Activated T-helper 1 cell treated with anti-CD3 and anti-CD28 coated beads, Interleukin-2, amount 50 U/mL, for 16 hours (primary cell): ENCODE results near the gene ZEB2.

Source experiments
- DNase-seq, 2 donors: peaks; one replicate each; pipeline ENCODE4 v3.0.0-alpha.2; 2020; ENCODE audit warnings: low read depth in 1 of 2, low spot score in 1 of 2

The ZEB2 gene

DNA sequence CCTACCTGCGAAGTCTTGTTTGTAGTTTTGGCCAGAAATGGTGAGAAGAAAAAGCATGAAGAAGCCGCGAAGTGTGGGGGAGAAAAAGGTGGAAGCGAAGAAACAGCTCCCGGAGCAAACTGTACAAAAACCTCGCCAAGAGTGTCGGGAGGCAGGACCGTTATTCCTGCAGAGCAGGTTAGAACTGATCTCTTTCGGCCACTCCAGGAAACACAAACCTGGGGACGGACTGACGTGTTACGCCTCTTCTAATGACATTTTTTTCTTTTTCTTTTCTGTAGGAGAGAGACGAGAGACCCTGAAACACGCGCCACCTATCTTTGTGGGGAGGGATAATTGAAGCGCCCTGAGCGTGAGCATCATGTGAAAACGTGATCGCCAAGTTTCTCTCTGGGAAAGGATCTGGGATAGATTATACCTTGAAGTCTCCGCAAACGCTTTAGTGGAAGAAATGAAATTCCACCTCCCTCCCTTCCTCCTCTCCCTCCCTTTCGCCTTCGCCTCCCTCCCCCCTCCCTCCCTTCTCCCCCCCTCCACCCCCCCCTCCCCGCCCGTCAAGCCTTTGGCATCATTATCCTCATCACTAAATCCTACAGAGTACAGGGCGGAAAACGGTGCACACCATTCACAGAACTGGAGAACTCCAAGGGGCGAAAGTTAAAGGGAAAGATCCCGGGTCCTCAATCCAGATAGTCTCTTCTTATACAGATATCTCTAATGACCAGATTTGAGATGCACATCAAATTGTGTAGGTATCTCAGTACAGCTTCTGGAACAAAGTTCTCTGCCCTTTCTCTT is at the start of gene ZEB2:
Gene ZEB2, minus strand, starts transcription at position 186 of the 798 bp plus-strand sequence. CDS start 2,769 bp downstream, outside the sequence.
- no peak for DNase-seq

DNA sequence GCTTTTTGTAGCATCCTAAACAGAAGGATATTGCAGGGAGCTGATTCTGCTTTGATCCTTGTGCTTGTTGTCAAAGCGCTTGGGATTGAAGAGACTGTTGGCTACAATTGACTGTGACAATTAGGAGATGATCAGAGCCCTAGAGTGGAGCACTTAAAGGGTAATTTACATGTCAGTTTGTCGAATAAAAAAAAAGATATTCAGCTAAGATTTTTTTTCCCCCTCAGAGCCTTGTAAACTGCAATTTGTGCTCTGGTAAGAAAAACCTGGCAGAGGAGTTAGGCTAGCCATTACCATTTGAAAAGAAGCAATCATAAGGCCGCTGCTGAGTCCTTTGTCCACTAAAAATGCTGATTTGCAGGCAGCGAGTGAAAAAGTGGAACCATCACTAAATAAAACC is 47.8 kb upstream of the ZEB2 start:
- DNase-seq, result no peak

DNA sequence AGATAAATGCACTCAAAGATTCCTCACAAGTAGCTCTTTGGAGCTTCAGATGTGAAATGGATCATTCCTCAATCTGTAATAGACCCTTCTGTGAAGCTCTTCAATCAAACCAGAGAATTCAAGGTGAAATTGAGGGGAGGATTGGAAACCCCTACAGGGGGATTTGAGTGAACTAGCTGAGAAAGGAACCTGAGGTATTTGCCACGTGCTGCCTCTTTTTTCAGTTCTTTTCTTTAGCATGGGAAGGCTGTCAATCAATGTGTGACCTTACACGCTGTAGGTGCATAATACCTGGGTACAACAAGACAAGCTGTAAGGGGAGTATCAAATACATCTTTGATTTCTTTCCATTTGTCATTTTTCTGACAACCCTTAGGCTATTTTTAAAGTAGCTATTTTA is 46.5 kb upstream of the ZEB2 start:
- DNase-seq, result no peak

DNA sequence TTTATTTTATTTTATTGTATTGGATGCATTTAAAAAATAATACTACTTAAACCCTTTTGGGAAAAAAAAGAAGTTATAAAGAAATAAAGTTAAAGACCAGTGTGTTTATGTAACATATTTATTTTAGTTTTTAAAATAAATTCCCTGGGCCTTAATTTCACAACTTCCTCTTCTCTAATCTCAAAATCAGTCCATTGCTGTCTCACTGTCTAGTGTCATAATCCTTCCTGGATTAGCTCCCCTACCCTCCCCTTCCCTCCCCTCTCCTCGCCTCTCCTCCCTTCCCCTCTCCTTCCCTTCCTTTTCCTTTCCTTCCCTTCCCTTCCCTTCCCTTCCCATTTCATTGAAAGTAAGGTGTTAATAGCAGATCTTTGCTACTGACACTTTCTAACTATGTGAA is 40.3 kb upstream of the ZEB2 start:
- DNase-seq, result no peak

DNA sequence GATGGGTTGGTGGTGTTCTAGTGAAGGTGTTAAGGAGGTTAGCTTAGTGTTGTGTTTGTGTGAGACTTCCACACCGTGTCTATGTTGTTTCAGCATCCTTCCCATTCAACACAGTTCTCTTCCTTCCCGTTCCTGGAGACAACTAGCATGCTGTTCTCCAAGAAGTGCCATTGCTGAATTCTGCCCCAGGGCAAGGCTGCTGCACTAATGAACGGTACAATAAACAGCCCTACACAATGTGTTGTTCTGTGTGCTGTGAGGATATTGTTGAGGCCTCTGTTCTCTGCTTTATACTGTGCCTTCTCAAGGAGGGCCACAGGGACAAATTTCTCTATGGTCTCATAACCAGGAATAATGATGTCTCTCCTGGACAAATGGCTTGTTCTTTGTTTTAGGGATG is 39.8 kb upstream of the ZEB2 start:
- no peak for DNase-seq

DNA sequence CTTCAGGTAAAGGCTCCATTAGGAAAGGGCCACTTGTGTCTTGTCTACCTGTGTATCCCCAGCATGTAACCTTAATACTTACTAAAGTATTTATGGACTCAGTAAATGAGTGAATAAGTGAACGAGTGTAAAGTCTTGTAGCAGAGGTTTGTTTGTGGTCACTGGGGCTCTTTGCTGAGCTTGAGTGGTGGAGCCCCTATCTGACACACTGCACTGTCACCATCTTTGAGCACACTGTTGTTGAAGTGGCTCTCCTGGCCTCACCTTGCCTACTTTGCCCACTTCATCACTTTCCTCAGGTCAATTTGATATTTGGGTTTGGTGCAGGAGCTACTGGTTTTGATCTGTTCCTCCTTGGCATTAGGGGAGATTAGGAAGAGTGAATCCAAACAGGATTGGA is 39.3 kb upstream of the ZEB2 start:
- DNase-seq, result no peak

DNA sequence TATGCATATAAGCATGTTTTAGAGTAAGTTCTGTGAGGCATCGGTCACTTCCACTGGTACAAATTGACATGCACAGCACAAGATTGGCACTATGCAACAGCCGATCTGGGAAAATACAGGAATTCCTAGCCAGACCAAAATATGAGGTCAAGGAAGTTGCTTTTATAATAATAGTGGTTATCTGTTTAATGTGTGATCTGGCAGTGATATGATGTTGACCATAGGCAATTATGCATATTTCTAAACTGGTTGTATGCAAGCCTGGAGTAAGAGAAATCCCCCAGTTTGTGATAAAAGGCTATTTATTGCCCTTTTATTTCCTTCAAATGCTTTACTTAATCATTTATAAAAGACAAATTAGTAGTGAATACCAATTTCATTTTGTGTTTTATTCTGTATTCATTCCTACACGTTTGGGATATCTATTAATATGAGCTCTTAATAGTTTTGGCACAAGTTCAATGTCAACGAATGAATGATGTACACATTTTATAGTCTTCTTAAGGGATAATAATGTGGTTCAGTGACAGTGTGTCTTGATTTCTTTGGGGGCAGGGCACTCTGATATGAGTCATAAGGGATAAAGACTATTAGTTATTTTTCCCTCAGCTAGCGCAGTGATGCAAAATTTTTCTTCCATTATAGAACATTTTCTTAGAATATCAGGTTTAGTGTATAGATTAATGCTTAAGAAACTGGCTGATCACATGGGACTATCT is 34.7 kb upstream of the ZEB2 start:
- DNase-seq, result no peak

DNA sequence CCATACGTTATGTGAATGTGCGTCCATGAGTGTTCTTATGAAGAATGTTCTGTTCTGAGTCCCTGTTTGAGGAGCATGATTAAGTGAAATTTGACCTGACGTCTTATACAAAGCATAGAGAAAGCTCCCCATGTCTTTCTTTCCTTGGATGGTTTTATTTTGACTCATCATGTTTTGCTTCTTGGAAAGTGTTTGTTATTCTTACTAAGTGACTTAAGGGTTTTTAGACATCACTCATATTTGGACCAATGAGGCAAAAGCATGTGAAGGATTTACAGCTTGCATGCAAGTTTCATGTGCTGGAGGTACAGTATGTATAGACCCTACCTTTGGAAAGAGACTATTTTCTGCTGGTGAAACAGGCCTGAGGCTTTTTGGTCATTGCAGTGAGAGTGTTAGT is 33.5 kb upstream of the ZEB2 start:
- DNase-seq, result no peak

DNA sequence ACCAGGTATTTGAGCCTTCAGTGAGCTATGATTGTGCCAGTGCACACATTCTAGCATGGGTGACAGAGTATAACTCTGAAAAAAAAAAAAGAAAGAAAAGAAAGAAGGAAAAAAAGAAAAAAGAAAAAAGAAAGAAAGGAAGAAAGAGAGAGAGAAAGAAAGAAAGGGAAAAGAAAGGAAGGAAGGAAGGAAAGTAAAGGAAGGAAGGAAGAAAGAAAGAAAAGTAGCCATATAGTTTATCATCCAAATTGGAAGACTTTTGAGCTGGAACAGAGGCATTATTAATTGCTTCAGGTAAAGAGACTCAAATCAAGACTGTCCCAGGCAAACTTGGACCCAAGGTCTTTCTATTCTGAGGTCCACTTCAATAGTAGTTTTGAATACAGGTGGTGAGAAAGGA is 32.9 kb upstream of the ZEB2 start:
- no peak for DNase-seq

DNA sequence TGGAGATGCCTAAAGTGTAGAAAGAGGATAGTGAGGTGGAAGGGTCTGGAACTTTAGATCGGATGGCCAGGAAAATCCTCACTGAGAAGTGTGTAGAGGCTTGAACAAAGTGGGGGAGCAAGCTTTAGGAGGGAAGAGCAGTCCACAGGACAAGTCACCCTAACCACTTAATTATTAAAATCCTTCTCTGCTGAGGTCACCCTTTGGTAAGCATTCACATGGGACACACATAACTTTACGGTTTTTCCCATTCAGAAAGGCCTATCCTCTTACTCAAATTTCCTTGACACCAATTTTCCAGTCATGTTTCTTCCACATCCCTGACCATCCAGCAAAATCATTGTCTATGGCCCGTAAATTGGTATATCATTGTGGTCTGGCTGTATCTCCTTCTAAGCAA is 31.0 kb upstream of the ZEB2 start:
- DNase-seq, result no peak

DNA sequence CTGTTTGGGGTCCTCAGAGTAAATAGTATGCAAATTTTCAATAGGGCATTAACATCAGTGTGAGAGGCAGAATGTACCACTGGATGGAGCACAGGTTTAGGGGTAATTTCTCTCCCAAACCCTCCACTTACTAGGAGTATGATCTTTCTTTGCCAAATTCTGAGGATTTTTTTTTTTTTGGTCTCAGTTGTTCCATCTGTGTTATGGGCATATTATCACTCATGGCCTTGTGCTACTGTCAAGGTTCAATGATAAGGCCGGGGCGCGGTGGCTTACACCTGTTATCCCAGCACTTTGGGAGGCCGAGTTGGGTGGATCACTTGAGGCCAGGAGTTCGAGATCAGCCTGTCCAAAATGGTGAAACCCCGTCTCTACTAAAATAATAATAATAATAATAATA is 30.2 kb upstream of the ZEB2 start:
- no peak for DNase-seq

DNA sequence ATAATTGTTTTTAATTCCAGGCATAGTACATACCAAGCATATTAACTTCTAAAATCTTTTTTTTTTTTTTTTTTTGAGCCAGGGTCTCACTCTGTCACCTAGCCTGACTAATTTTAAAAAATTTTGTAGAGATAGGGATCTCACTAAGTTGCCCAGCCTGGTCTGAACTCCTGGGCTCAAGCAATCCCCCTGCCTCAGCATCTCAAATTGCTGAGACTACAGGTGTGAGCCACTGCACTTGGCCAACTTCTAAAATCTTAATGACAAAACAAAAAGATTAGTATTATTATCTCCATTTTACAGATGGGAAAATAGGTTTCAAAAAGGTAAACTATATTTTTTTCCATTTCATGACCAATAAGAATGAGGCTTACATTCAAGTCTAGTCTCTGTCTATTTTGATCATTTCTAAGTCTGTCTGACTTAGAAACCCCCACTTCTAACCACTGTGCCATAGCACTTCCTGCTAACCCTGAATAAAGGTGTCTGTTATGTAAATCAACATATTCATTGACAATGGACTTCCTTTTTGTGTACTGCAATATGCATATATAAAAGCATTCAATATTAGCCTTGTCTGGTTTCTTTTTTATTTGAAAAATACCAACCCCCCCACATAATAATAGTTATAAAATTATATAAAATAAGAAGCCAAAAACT is 28.7 kb upstream of the ZEB2 start:
- DNase-seq, result no peak

DNA sequence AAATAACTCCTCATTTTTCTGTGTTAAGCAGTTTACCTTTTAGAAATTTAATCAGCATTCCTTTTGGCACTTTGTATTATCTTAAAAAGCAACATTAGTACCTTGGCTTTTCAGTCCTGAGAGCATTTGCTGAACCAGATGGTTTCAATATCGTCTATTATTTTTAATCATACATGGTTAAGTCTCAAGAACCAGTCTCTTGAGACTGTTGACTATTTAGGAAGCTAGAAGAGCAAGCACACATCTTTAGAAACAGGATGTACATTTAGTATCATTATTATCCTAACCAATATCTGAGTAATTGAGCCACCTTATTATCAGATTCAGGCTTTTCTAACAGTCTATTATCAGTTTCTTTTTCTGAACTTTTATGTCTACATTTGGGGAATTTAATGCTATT is 28.2 kb upstream of the ZEB2 start:
- DNase-seq, result no peak

DNA sequence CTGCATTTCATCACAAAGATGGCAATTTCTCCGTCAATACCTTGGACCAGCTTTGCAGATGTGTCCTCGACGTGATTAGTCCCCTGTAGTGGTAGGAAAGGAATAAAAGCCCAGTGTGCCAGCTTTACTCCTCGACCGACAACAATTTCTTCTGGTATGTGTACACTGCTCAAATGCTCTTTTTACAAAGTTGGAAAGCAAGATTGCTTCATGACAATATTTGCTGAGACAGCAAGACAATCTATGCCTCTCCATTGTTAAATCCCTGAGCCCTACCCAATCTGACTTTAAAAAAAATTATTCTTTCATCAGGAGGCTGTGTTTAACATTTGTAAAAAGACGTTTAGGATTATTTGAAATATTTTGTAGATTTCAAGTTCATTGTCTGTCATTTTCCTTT is 27.6 kb upstream of the ZEB2 start:
- DNase-seq, result no peak

DNA sequence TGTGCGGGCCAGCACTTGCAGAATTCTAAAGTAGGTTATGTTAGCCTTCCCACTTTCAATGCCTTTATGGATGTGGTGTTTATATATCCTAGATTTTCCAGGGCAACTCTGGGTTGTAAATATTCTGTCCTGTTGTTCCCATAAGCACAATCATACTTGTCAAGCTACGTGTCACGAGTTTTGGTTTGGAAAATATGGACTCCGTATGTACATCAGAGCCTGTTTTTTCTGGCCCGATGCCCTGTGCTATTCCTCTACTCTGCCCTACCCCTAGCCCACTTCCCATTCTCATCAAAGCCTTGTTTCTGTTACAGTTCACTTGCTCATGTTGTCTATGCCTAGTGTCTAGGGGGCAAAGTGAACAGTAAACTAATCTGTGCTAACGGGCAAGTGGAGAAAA is 27.0 kb upstream of the ZEB2 start:
- no peak for DNase-seq

DNA sequence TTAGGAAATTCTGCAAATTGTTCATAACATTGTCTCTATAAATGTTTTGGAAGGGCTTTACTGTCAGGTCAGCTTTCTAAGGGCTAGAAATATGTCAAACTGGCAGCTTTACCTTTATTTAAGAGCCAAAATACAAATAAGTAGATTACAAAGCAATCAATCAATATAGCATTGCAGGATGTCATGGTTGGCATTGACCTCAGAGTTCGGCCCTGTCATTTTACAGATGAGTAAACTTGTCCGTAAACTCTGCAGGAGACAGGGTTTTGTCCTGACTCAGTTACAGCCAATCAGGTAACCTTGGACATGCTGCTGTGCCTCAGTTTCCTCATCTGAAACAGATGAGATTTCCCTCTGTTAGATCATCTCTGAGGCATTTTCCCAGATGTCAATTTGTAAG is 25.9 kb upstream of the ZEB2 start:
- DNase-seq, result no peak

DNA sequence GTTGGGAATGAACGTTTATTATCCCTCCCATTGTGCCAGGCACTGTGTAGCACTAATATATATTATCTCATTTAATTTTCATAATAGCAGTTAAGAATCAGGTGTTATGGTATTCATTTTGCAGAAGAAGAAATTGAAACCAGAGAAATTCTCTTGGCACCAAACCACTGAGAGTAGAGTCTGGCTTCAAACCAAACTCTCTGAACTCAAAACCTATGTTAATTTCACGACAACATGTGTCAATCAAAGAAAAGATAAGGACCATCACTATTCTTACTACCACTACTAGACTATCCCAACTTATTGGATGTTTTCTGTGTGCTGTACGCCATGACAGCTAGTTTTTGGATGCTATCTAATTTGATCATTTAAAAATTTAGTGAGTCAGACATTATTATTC is 24.1 kb upstream of the ZEB2 start:
- no peak for DNase-seq

DNA sequence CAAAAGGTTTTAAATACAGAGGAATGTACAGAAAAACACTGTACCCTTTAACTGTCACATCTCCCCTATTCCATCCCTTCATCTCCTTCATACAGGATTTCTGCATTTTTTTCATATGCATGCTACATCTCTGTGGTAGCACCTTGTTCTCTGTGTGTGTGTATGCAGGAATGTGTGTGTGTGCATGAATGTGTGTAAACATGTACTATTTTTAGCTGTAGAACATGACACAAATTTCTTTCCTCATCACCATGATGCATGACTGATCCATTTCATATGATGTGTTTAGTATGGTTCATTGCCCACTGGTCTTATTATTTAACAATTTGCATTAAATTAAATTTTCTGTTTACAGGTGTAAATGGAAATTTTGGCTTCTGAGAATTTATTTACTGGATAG is 21.5 kb upstream of the ZEB2 start:
- no peak for DNase-seq

DNA sequence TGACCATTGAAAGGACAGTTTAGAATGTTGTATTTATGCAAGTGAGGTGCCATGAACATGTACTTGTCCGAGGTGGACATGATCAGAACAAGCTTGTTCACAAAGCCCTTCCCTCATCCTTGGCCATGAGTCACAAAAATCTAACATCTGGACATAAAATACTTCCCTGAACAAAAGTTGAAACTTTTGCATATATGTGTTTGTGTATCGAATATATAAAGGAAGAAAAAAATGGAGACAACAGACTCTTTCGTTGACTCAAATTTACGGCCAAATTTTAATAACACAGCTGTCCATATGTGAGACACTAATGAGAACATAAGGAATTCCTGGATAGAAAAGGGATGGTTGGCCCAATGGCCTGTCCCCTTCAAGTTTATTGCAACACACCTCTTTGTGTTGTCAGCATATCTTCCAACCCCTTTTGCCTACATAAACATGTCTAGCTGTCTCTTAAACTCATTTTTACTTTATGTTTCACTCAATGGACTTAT is 19.4 kb upstream of the ZEB2 start:
- DNase-seq, result no peak

DNA sequence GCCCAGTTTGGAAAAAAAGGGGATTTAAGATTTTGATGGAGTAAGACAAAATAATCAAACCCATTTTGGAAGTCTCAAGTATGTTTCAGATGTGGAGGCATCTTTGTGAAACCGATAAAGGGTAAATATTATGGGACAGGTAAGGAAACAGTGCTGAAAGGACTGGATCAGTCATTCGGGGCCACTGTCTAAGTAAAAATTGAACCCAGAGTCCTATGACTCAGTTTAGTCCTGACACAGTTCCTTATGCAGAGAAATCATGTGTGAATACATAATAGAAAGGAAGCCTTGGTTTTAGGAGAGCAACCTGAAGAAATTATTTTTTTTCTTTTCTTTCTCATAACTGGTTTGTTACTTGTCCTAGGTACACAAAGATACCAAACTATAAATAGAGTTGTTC is 15.4 kb upstream of the ZEB2 start:
- no peak for DNase-seq

DNA sequence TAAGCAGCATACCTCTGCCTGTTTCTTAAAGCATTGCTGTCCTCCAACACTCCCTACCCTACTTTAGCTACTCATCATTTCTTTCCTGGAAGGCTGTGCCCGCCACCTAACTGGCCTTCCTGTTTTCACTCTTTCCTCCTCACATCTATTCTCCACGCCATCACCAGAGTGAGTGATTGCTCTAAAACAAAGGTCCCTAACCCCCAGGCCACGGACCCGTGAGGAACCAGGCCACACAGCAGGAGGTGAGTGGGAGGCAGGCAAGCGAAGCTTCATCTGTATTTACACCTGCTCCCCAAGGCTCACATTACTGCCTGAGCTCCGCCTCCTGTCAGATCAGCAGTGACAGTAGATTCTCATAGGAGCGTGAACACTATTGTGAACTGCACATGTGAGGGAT is 13.3 kb upstream of the ZEB2 start:
- no peak for DNase-seq

DNA sequence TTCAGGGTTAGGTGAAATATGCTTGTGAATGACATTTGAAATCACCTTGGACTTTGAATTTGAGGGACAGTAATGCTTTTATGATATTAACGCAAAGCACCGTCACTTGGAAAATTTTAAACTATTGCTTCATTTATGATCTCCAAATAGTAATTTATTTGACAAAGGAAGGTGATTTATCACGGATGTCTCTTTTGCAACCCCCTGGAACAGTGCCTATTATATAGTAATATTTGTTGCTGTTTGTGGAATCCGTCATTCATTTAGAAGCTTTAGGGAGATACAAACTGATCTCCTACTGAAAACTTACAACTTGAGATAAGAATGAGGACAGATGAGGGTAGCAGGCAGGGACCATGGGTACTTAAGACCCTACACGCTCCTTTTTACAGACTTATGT is 10.7 kb upstream of the ZEB2 start:
- no peak for DNase-seq
